Skeletal muscle cell (primary cell): ENCODE measurements around the gene JDP2.

Experiments used
- DNase-seq: peaks from one replicate; pipeline ENCODE4 v3.0.0-alpha.2; 2010; ENCODE audit warnings: low read depth
- H3K4me3 ChIP-seq: 2 replicates; pipeline ENCODE4 v1.5.1; 2011; ENCODE audit warnings: low read depth, mild to moderate bottlenecking, control low read depth, low read length, moderate library complexity

JDP2 gene

DNA sequence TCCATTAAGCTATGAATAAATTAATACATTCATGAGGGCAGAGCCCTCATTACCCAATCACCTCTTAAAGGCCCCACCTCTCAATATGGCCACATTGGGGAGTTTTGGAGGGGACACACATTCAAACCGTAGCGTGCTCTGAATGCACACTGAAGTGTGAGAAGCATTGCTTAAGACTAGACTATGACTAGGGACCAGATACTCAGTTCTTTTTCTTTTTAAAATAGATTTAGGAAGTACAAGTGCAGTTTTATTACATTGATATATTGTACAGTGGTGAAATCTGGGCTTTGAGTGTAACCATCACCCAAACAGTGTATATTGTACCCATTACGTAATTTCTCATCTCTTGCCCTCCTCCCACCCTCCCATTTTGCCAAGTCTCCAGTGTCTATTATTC lies 21.0 kb upstream of the JDP2 start:
- no peak for DNase-seq
- H3K4me3 ChIP-seq: no peak overlapping the region

GRCh38 chr14:75409316-75410205 lies 18.3 kb upstream of the JDP2 start:
- no peak for DNase-seq
- H3K4me3 ChIP-seq: no peak overlapping the region

DNA sequence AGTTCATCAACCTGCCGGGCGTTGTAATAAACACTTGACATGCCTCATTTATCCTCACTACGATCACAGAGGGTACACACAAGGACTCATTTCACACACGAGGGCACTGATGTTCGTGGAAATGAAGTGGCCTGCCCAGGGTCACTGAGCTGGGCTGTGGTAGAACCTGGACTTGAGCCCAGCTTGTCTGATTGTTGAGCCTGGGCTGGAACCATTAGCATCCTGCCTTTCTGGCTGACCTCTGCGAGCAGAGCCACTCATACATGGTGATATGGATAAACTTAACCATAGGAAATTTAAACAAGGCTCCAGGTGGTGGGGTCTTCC lies 16.6 kb upstream of the JDP2 start:
- no peak for DNase-seq
- no peak overlapping the region for H3K4me3 ChIP-seq

GRCh38 chr14:75413013-75413412 lies 14.8 kb upstream of the JDP2 start:
- DNase-seq: no peak
- no peak overlapping the region for H3K4me3 ChIP-seq

DNA sequence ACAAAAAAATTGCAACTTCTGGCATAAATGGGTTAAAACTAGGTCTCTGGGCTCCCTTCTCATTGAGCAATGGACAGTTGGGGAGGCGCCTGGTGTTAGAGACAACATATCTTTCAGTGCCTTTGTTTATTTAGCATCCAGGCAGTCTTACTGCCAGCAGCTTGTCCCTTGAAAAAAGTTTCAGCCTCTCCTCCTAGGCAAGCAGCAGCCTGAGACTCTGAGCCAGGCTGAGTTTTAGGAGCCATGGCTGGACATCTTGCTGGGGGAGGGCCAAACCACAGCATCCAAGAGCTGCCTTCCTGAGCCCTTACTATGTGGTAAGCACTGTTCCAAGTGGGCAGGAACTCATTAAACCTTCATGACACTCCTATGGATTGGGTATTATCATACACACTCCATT lies 10.1 kb upstream of the JDP2 start:
- no peak overlapping the region for H3K4me3 ChIP-seq
- DNase-seq: no peak

- H3K4me3 ChIP-seq: no peak overlapping the region
- DNase-seq: no peak
Measured at GRCh38 chr14:75418850-75419768, 8.7 kb upstream of the JDP2 start.

DNA sequence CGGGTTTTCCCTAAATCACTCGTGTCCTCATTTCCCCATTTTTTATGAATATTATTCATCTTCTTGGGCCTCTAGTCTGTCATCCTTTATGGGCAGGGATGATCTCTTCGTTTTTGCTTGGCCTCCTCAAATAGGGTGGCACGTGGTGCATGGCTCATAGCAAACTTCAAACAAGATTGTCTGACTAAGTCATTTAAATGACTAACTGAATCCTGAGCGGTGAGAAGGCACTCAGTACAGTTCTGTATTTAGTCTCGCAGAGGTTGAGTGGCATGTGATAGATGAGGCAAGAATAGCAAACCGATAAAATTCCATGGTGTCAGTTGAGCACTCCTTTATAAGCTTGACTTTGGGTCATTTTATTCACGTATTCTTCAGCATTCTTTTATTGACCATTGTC lies 5.7 kb upstream of the JDP2 start:
- DNase-seq: no peak
- no peak overlapping the region for H3K4me3 ChIP-seq

GRCh38 chr14:75424496-75424895 lies 3.3 kb upstream of the JDP2 start:
- DNase-seq: no peak
- no peak overlapping the region for H3K4me3 ChIP-seq

- H3K4me3 ChIP-seq: no peak overlapping the region
- DNase-seq: no peak
Measured at GRCh38 chr14:75425446-75425845, 2.4 kb upstream of the JDP2 start.

DNA sequence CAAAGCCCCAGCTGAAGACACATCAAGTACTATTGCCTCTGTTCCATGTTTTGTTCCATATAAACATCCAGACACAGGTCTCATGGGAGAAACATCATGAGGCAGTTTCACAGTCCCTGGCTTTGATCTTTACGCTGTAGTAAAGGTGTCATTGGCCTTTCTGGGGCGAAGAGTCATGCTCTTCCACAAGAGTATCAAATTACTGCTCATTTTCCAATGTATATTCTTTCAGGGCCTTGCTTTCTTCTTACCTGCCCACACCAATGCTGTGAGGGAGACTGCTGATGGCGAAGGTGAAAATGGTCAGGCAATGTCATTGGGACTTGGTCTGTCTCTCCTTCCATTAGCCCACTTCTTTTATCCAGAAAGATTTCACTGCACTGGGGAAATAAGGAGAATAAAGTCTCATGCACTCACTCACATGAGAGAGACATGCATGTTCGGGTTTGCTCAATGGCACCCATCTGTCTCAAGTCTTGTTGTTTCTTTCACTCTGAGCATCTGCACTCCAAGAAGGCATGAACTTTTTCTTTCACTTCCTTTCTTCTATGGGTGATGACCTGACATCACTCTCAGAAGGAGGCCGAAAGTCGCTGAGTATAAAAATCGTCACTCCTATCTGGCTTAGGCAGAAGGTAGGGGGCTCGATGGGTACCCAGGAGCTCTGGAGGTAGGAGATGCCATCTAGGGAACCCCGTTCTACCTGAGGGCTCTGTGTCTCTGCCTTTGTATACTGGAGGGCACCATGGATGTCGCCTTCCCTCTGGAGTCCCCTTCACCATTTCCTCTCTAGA lies 1.3 kb upstream of the JDP2 start:
- DNase-seq: no peak
- H3K4me3 ChIP-seq: no peak overlapping the region

GRCh38 chr14:75427126-75427481 lies 718 bp upstream of the JDP2 start:
- no peak for DNase-seq

GRCh38 chr14:75428230-75429104 lies 645 bp downstream of the JDP2 start:
- DNase-seq: no peak
- H3K4me3 ChIP-seq: peak overlapping the region; percentile 82

More at GRCh38 chr14:75427126-75427481, 718 bp upstream of the JDP2 start:
- H3K4me3 ChIP-seq: peak overlapping the region; percentile 68

DNA sequence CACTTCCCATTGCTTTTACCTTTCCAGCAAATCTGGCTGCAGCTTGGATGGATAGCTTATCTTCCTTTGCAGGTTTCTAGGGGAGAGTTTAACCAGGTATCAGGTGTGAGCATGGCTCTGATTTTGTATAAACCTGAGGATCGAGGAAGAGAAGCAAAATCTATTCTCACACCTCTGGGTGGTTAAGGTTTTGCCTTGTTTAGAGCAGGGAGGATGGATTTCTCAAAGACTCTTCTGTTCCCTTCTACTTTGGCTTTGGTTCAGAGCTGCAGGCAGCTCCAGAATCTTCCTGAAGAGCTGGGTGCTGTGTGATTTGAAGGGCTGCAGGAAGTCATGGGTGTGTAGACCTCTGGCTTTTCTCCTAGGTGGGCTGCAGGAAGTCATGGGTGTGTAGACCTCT lies 1.7 kb downstream of the JDP2 start:
- no peak for DNase-seq
- peak overlapping the region; percentile 82 for H3K4me3 ChIP-seq

GRCh38 chr14:75430116-75430515 lies 2.3 kb downstream of the JDP2 start:
- no peak for DNase-seq
- H3K4me3 ChIP-seq: peak overlapping the region; percentile 82

GRCh38 chr14:75430526-75430925 lies 2.7 kb downstream of the JDP2 start:
- peak overlapping the region; percentile 82 for H3K4me3 ChIP-seq
- DNase-seq: no peak

- DNase-seq: no peak
Measured at GRCh38 chr14:75430976-75431375, 3.2 kb downstream of the JDP2 start.

GRCh38 chr14:75431827-75432226 lies 4.0 kb downstream of the JDP2 start:
- no peak overlapping the region for H3K4me3 ChIP-seq
- no peak for DNase-seq

More at GRCh38 chr14:75430976-75431375, 3.2 kb downstream of the JDP2 start:
- peak overlapping the region; percentile 82 for H3K4me3 ChIP-seq

- no peak for DNase-seq
- no peak overlapping the region for H3K4me3 ChIP-seq
Measured at GRCh38 chr14:75432411-75432810, 4.6 kb downstream of the JDP2 start.

- DNase-seq: no peak
- H3K4me3 ChIP-seq: no peak overlapping the region
Measured at GRCh38 chr14:75433631-75434071, 5.8 kb downstream of the JDP2 start.
